ENCODE measurements around the gene MAST4.

DNA sequence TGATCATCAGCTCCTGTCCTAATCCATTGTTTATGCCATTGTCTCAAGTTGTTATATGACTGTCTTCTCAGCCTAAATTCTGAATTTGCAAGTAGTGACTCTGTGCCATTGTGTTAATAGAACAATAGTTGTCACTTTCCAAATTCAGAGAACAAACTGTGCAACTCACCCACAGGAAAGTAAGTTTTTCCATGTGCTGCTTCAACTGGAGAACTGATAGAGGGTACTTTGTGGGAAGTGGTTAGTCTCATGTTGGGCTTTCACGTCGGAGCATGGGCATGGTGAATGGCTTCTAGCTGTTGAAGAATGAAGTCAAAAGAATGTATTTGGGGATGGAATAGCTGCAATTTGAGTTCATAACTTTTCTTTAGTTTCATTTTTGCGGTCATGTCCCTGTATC lies 454.4 kb downstream of the MAST4 start:
- no peak for TF ChIP-seq POLR2AphosphoS5 (IDR thresholded peaks at IDR 0.05; ENCODE audit: low read depth)
- TF ChIP-seq CTCF (IDR thresholded peaks at IDR 0.05; ENCODE audit: insufficient read depth, low read length): no peak
- no peak for TF ChIP-seq GABPA (IDR thresholded peaks at IDR 0.05; ENCODE audit: low read depth)
- TF ChIP-seq, protein P1, sequence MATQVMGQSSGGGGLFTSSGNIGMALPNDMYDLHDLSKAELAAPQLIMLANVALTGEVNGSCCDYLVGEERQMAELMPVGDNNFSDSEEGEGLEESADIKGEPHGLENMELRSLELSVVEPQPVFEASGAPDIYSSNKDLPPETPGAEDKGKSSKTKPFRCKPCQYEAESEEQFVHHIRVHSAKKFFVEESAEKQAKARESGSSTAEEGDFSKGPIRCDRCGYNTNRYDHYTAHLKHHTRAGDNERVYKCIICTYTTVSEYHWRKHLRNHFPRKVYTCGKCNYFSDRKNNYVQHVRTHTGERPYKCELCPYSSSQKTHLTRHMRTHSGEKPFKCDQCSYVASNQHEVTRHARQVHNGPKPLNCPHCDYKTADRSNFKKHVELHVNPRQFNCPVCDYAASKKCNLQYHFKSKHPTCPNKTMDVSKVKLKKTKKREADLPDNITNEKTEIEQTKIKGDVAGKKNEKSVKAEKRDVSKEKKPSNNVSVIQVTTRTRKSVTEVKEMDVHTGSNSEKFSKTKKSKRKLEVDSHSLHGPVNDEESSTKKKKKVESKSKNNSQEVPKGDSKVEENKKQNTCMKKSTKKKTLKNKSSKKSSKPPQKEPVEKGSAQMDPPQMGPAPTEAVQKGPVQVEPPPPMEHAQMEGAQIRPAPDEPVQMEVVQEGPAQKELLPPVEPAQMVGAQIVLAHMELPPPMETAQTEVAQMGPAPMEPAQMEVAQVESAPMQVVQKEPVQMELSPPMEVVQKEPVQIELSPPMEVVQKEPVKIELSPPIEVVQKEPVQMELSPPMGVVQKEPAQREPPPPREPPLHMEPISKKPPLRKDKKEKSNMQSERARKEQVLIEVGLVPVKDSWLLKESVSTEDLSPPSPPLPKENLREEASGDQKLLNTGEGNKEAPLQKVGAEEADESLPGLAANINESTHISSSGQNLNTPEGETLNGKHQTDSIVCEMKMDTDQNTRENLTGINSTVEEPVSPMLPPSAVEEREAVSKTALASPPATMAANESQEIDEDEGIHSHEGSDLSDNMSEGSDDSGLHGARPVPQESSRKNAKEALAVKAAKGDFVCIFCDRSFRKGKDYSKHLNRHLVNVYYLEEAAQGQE (IDR thresholded peaks at IDR 0.05; ENCODE audit: insufficient replicate concordance, low read depth): no peak
- TF ChIP-seq SPI1 (IDR thresholded peaks at IDR 0.05; ENCODE audit: borderline replicate concordance, low read depth): no peak
